ENCODE measurements around the gene P4HTM. TPM values are rescaled to one million over a fixed set of nuclear protein-coding genes. Genes with fewer than 3 reads are reported as not detected.

P4HTM gene
- total and polyA plus RNA-seq, 7 experiments from 2014 or later: 19.7 to 74.7 (median 52.2) TPM

DNA sequence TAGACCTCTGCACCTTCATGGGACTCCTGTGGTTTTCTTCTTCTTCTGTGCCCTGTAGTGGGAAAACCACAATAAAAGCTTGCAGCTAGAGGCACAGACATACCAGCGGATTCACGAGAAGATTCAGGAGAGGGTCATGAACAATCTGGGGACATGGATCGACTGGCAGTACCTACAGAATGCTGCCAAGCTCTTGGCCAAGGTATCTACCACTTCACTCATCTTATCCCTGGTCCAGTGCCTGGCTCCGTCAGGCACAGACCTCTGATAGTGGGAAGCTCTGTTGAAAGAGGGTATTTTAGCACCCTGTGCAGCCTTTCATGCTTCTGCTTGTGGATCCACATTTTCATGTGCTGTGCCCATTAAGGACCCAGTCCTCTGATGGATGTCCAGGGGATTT, 9.7 kb upstream of the P4HTM start:
- no peaks in the 10 kb centered on the region for H3K4me1 ChIP-seq (ENCODE audit: control insufficient read depth in 2 of 2, insufficient read depth in 2 of 2, low read length in 2 of 2)
- H3K4me3 Mint-ChIP-seq: no peak overlapping the region
- H3K9me3 ChIP-seq (ENCODE audit: control insufficient read depth in 2 of 3, low read length in 3 of 3): no peaks in the 10 kb centered on the region
- no peaks in the 10 kb centered on the region for H3K27me3 Mint-ChIP-seq
- peaks cover 0 to 2% (median 0%) of the 10 kb centered on the region in 7 donors for H3K4me1 Mint-ChIP-seq
- peak overlapping the region in 2 of 9 donors; percentile 19 to 36 for H3K27ac Mint-ChIP-seq
- H3K9me3 Mint-ChIP-seq: no peaks in the 10 kb centered on the region
- no peaks in the 10 kb centered on the region for H3K27me3 ChIP-seq (ENCODE audit: control insufficient read depth in 2 of 2, insufficient read depth in 2 of 2, low read length in 2 of 2)
- peaks cover 15 to 90% (median 35%) of the 10 kb centered on the region in 3 experiments for H3K36me3 ChIP-seq (ENCODE audit: control insufficient read depth in 2 of 3, insufficient read depth in 3 of 3, low read length in 3 of 3)
- no peak for DNase-seq
- ChIA-PET POLR2A (no interaction called here), CTCF (no interaction called here)
- no peak overlapping the region for H3K4me3 ChIP-seq (ENCODE audit: low read length)
- no peak for ATAC-seq
- intact Hi-C loops (cut with micrococcal nuclease): no loop called here
- peaks cover 5 to 43% (median 16%) of the 10 kb centered on the region in 5 donors for H3K36me3 Mint-ChIP-seq
- H3K27ac ChIP-seq (ENCODE audit: low read depth, low read length): no peak overlapping the region

- Histone ChIP-seq H3K27ac (ENCODE audit: low read depth, low read length) (no peak overlapping the region), H3K9me3 (ENCODE audit: control insufficient read depth in 2 of 3, low read length in 3 of 3) (no peaks in the 10 kb centered on the region), H3K4me1 (ENCODE audit: control insufficient read depth in 2 of 2, insufficient read depth in 2 of 2, low read length in 2 of 2) (no peaks in the 10 kb centered on the region), H3K36me3 (ENCODE audit: control insufficient read depth in 2 of 3, insufficient read depth in 3 of 3, low read length in 3 of 3) (peaks cover 13 to 81% (median 26%) of the 10 kb centered on the region in 3 experiments), H3K27me3 (ENCODE audit: control insufficient read depth in 2 of 2, insufficient read depth in 2 of 2, low read length in 2 of 2) (no peaks in the 10 kb centered on the region), H3K4me3 (ENCODE audit: low read length) (no peak overlapping the region)
- Mint-ChIP-seq H3K9me3 (no peaks in the 10 kb centered on the region), H3K36me3 (peaks cover 5 to 38% (median 15%) of the 10 kb centered on the region in 5 donors), H3K4me3 (no peak overlapping the region), H3K27ac (peak overlapping the region in 2 of 9 donors; percentile 19 to 54), H3K27me3 (no peaks in the 10 kb centered on the region), H3K4me1 (peaks cover 0 to 12% (median 1%) of the 10 kb centered on the region in 7 donors)
- ChIA-PET CTCF (no interaction called here), POLR2A (interaction anchor here (1.1 kb wide), 1 partner anchor 40 kb away, joined by 3 read pairs; the partner anchor contains the start of gene NDUFAF3)
- intact Hi-C loops (cut with micrococcal nuclease): no loop called here
- no peak for ATAC-seq
- DNase-seq: no peak
Measured at GRCh38 chr3:48982016-48982415, 8.0 kb upstream of the P4HTM start.

- intact Hi-C loops (cut with micrococcal nuclease): no loop called here
- Mint-ChIP-seq H3K9me3 (no peaks in the 10 kb centered on the region), H3K27me3 (no peaks in the 10 kb centered on the region), H3K4me1 (peaks cover 1 to 14% (median 2%) of the 10 kb centered on the region in 7 donors), H3K27ac (peak overlapping the region in 4 of 9 donors; percentile 39 to 70 (median 54)), H3K4me3 (no peak overlapping the region), H3K36me3 (peaks cover 5 to 38% (median 15%) of the 10 kb centered on the region in 5 donors)
- no peak overlapping the region for H3K4me3 ChIP-seq (ENCODE audit: low read length)
- ChIA-PET CTCF (interaction anchor here (0.6 kb wide), 1 partner anchor 476 kb away, joined by 3 read pairs; no protein-coding TSS in a partner anchor), POLR2A (no interaction called here)
- H3K27me3 ChIP-seq (ENCODE audit: control insufficient read depth in 2 of 2, insufficient read depth in 2 of 2, low read length in 2 of 2): no peaks in the 10 kb centered on the region
- H3K4me1 ChIP-seq (ENCODE audit: control insufficient read depth in 2 of 2, insufficient read depth in 2 of 2, low read length in 2 of 2): peaks cover 1% of the 10 kb centered on the region in 2 donors
- ATAC-seq (no peak), DNase-seq (no peak)
- H3K27ac ChIP-seq (ENCODE audit: low read depth, low read length): no peak overlapping the region
- H3K36me3 ChIP-seq (ENCODE audit: control insufficient read depth in 2 of 3, insufficient read depth in 3 of 3, low read length in 3 of 3): peaks cover 13 to 74% (median 26%) of the 10 kb centered on the region in 3 experiments
- H3K9me3 ChIP-seq (ENCODE audit: control insufficient read depth in 2 of 3, low read length in 3 of 3): no peaks in the 10 kb centered on the region
Measured at GRCh38 chr3:48982686-48983085, 7.4 kb upstream of the P4HTM start.

GRCh38 chr3:48983096-48983495, 6.9 kb upstream of the P4HTM start:
- no peak for DNase-seq
- ChIA-PET POLR2A (interaction anchor here (1.4 kb wide), 1 partner anchor 43 kb away, joined by 4 read pairs; no protein-coding TSS in a partner anchor), CTCF (interaction anchor here (0.6 kb wide), 1 partner anchor 476 kb away, joined by 3 read pairs; no protein-coding TSS in a partner anchor)
- H3K9me3 ChIP-seq (ENCODE audit: control insufficient read depth in 2 of 3, low read length in 3 of 3): no peaks in the 10 kb centered on the region
- ATAC-seq: no peak
- H3K36me3 ChIP-seq (ENCODE audit: control insufficient read depth in 2 of 3, insufficient read depth in 3 of 3, low read length in 3 of 3): peaks cover 13 to 70% (median 26%) of the 10 kb centered on the region in 3 experiments
- H3K4me1 ChIP-seq (ENCODE audit: control insufficient read depth in 2 of 2, insufficient read depth in 2 of 2, low read length in 2 of 2): peaks cover 5 to 6% of the 10 kb centered on the region in 2 donors
- Mint-ChIP-seq H3K27me3 (no peaks in the 10 kb centered on the region), H3K4me1 (peaks cover 3 to 18% (median 6%) of the 10 kb centered on the region in 7 donors), H3K4me3 (no peak overlapping the region), H3K27ac (peak overlapping the region in 4 of 9 donors; percentile 39 to 70 (median 54)), H3K36me3 (peaks cover 5 to 35% (median 12%) of the 10 kb centered on the region in 5 donors), H3K9me3 (no peaks in the 10 kb centered on the region)
- no peak overlapping the region for H3K4me3 ChIP-seq (ENCODE audit: low read length)
- intact Hi-C loops (cut with micrococcal nuclease): no loop called here
- H3K27ac ChIP-seq (ENCODE audit: low read depth, low read length): no peak overlapping the region
- H3K27me3 ChIP-seq (ENCODE audit: control insufficient read depth in 2 of 2, insufficient read depth in 2 of 2, low read length in 2 of 2): no peaks in the 10 kb centered on the region

DNA sequence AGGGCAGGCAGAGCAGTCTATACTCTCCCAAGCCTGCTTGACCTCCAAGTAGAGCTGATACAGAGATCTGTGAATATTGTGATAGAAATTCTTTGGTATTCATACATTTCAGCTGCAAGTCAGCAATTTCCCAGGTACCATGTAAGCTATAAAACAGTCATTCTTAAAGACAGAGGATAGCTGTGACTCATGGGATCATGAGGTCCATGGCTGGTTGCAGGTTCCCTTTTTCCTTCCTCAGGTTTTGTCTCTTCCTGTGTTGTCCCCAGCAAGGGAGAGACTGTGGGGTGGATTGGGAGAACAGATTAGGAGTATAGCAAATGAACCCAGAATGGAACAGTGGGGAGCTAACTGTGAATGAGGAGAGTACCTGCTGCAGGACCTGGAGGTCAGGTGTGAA, 5.4 kb upstream of the P4HTM start:
- Mint-ChIP-seq H3K27ac (peak overlapping the region in 5 of 9 donors; percentile 17 to 63 (median 32)), H3K36me3 (peaks cover 0 to 29% (median 6%) of the 10 kb centered on the region in 5 donors), H3K27me3 (no peaks in the 10 kb centered on the region), H3K4me3 (no peak overlapping the region), H3K9me3 (no peaks in the 10 kb centered on the region), H3K4me1 (peaks cover 12 to 26% (median 16%) of the 10 kb centered on the region in 7 donors)
- Histone ChIP-seq H3K4me1 (ENCODE audit: control insufficient read depth in 2 of 2, insufficient read depth in 2 of 2, low read length in 2 of 2) (peaks cover 12% of the 10 kb centered on the region in 2 donors), H3K4me3 (ENCODE audit: low read length) (no peak overlapping the region), H3K36me3 (ENCODE audit: control insufficient read depth in 2 of 3, insufficient read depth in 3 of 3, low read length in 3 of 3) (peaks cover 5 to 58% (median 19%) of the 10 kb centered on the region in 3 experiments), H3K27ac (ENCODE audit: low read depth, low read length) (no peak overlapping the region), H3K27me3 (ENCODE audit: control insufficient read depth in 2 of 2, insufficient read depth in 2 of 2, low read length in 2 of 2) (no peaks in the 10 kb centered on the region), H3K9me3 (ENCODE audit: control insufficient read depth in 2 of 3, low read length in 3 of 3) (no peaks in the 10 kb centered on the region)
- intact Hi-C loops (cut with micrococcal nuclease): loop anchor here (5.0 kb wide), 2 partner anchors 358 to 463 kb away; partner anchors contain the start of gene USP4 (in 1 of the 2)
- DNase-seq (no peak), ATAC-seq (no peak)
- ChIA-PET POLR2A (interaction anchor here (1.2 to 1.4 kb wide), 2 partner anchors 23 to 45 kb away, joined by 3 to 5 read pairs; partner anchors contain the start of genes IMPDH2 and WDR6), CTCF (interaction anchor here (0.6 to 1.8 kb wide), 4 partner anchors 11 to 310 kb away, joined by 3 to 6 read pairs (median 4); partner anchors contain the start of genes USP19 and WDR6)

GRCh38 chr3:48985831-48986376, 4.1 kb upstream of the P4HTM start:
- ChIA-PET POLR2A (interaction anchor here (0.8 to 7.8 kb wide), 3 partner anchors 21 to 108 kb away, joined by 3 to 130 read pairs (median 17); partner anchors contain the start of genes QRICH1 and WDR6), CTCF (interaction anchor here (0.8 to 6.4 kb wide), 4 partner anchors 29 to 171 kb away, joined by 3 to 64 read pairs (median 4); partner anchors contain the start of gene USP19)
- Histone ChIP-seq H3K27me3 (ENCODE audit: control insufficient read depth in 2 of 2, insufficient read depth in 2 of 2, low read length in 2 of 2) (no peaks in the 10 kb centered on the region), H3K4me1 (ENCODE audit: control insufficient read depth in 2 of 2, insufficient read depth in 2 of 2, low read length in 2 of 2) (peaks cover 13 to 14% of the 10 kb centered on the region in 2 donors), H3K27ac (ENCODE audit: low read depth, low read length) (no peak overlapping the region), H3K9me3 (ENCODE audit: control insufficient read depth in 2 of 3, low read length in 3 of 3) (no peaks in the 10 kb centered on the region), H3K36me3 (ENCODE audit: control insufficient read depth in 2 of 3, insufficient read depth in 3 of 3, low read length in 3 of 3) (peaks cover 0 to 50% (median 11%) of the 10 kb centered on the region in 3 experiments), H3K4me3 (ENCODE audit: low read length) (no peak overlapping the region)
- peaks cover 14 to 29% (median 20%) of the 10 kb centered on the region in 7 donors for H3K4me1 Mint-ChIP-seq
- no peaks in the 10 kb centered on the region for H3K27me3 Mint-ChIP-seq
- peaks cover 0 to 22% (median 6%) of the 10 kb centered on the region in 5 donors for H3K36me3 Mint-ChIP-seq
- H3K27ac Mint-ChIP-seq: peak overlapping the region in 5 of 9 donors; percentile 32 to 82 (median 67)
- intact Hi-C loops (cut with micrococcal nuclease): loop anchor here (5.0 kb wide), 2 partner anchors 356 to 461 kb away; partner anchors contain the start of gene USP4 (in 1 of the 2)
- H3K4me3 Mint-ChIP-seq: no peak overlapping the region
- no peaks in the 10 kb centered on the region for H3K9me3 Mint-ChIP-seq
- DNase-seq (no peak), ATAC-seq (no peak)
